Lower leg skin (tissue), 4 donors: ENCODE results near the gene ADPRH. TPM values are rescaled to one million over a fixed set of nuclear protein-coding genes. Genes with fewer than 3 reads are reported as not detected.

Source experiments
- DNase-seq, 2 donors: peaks; one replicate each; pipeline ENCODE4 v3.0.0-alpha.2; 2019; ENCODE audit warnings: low spot score in 2 of 2
- H3K4me3 ChIP-seq: fragments of 200-600 bp; sonication (generic); 2 replicates; pipeline ENCODE4 v1.5.1; 2017; ENCODE audit warnings: mild to moderate bottlenecking, low read depth; ENCODE audit not compliant: poor library complexity, severe bottlenecking
- CTCF ChIP-seq, 3 donors: fragments of 450-650 bp; IDR thresholded peaks; one replicate each; pipeline ENCODE4 v1.5.1; 2016; ENCODE audit warnings: antibody characterized with exemption in 3 of 3, mild to moderate bottlenecking in 3 of 3, moderate library complexity in 2 of 3
- POLR2A ChIP-seq, 2 donors: fragments of 450-650 bp; IDR thresholded peaks; one replicate each; pipeline ENCODE4 v1.6.1; 2016 to 2017; ENCODE audit warnings: antibody characterized with exemption in 2 of 2, mild to moderate bottlenecking in 1 of 2, moderate library complexity in 1 of 2
- WGBS, 2 donors: methylation state at CpG; one replicate each; pipeline ENCODE4 v1.1.5; 2018; 5-methylcytosine and 5-hydroxymethylcytosine counted together
- intact Hi-C: fragments of 100-400 bp; cut with DNase I; formaldehyde crosslinking; loops from one replicate; pipeline ENCODE4 v1.15.0; 2023; ENCODE audit warnings: low total_unique reads
- total RNA-seq, 4 donors: library from RNA; depleted of rRNA; stranded (reverse); fragments of >200 nt; gene quantifications; one replicate each; pipeline ENCODE4 v1.1.0, GENCODE V29; 2016

Gene ADPRH
- 1 to 10 TPM; 1.1 to 3.6 (median 2.1) TPM for total RNA-seq

- peak within 1 kb of the TSS; percentile 47 for H3K4me3 ChIP-seq
- intact Hi-C loops, result no loop called here
- TF ChIP-seq CTCF (IDR thresholded peaks at IDR 0.05) (no peak), POLR2A (IDR thresholded peaks at IDR 0.05) (no peak)
- peak; percentile 50 to 94 for DNase-seq
- WGBS, 2 donors, result 0% methylated on average over 23 to 40 of the region's 68 CpGs
Measured at GRCh38 chr3:119579366-119580066, at the start of gene ADPRH. ADPRH (plus strand) TSS chr3:119579492; CDS start chr3:119582170, 2,678 bp downstream.

GRCh38 chr3:119529883-119530282 lies 49.4 kb upstream of the ADPRH start:
- intact Hi-C loops, result no loop called here
- DNase-seq, result no peak
- TF ChIP-seq POLR2A (IDR thresholded peaks at IDR 0.05), result no peak
- TF ChIP-seq CTCF (IDR thresholded peaks at IDR 0.05), result no peak
- H3K4me3 ChIP-seq, result no peak overlapping the region

- intact Hi-C loops, result no loop called here
- WGBS, 2 donors, result 57 to 66% methylated on average over 2 of the region's 2 CpGs
- no peak for DNase-seq
- H3K4me3 ChIP-seq, result no peak overlapping the region
- TF ChIP-seq POLR2A (IDR thresholded peaks at IDR 0.05) (no peak), CTCF (IDR thresholded peaks at IDR 0.05) (no peak)
Measured at GRCh38 chr3:119530456-119530855, 48.8 kb upstream of the ADPRH start.

GRCh38 chr3:119531151-119531550 lies 48.1 kb upstream of the ADPRH start:
- no peak for DNase-seq
- intact Hi-C loops, result no loop called here
- TF ChIP-seq CTCF (IDR thresholded peaks at IDR 0.05) (no peak), POLR2A (IDR thresholded peaks at IDR 0.05) (no peak)
- H3K4me3 ChIP-seq, result no peak overlapping the region
- 75 to 86% methylated on average over 4 of the region's 4 CpGs for WGBS, 2 donors

- intact Hi-C loops, result no loop called here
- no peak for DNase-seq
- no peak for TF ChIP-seq POLR2A (IDR thresholded peaks at IDR 0.05)
- no peak for TF ChIP-seq CTCF (IDR thresholded peaks at IDR 0.05)
- 82 to 95% methylated on average over 1 of the region's 1 CpG for WGBS, 2 donors
- no peak overlapping the region for H3K4me3 ChIP-seq
Measured at GRCh38 chr3:119534296-119534695, 45.0 kb upstream of the ADPRH start.

- 95 to 96% methylated on average over 4 of the region's 4 CpGs for WGBS, 2 donors
- no peak for DNase-seq
- H3K4me3 ChIP-seq, result no peak overlapping the region
- TF ChIP-seq CTCF (IDR thresholded peaks at IDR 0.05) (no peak), POLR2A (IDR thresholded peaks at IDR 0.05) (no peak)
- intact Hi-C loops, result no loop called here
Measured at GRCh38 chr3:119536757-119537156, 42.5 kb upstream of the ADPRH start.
